ENCODE measurements around the gene DIAPH1. TPM values are rescaled to one million over a fixed set of nuclear protein-coding genes. Genes with fewer than 3 reads are reported as not detected.

DIAPH1 gene
- total RNA-seq, 1 experiment from 2014 or later, result 117 TPM

DNA sequence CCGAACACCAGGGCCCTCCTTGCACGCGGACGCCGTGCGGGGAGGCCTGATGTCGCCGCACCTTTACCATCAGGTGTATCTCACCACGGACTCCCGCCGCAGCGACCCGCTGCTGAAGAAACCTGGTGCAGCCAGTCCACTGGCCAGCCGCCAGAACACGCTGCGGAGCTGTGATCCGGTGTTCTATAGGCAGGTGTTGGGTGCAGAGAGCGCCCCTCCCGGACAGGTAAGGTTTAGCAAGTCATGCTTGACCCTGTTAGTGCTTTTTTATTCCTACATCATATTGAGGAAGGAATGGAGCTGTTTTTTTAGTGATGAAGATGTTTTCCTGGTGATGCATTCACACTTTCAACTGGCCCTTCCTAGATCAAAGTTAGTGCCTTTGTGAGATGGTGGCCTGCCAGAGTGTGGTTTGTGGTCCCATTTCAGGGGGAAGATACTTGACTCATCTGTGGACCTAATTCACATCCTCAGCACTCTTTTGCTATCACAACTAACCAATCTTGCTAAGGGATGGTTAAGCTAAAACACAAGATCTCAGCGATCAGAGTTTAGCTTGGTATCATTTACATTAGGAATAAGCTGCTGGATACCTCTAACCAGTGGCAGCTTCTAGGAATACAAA is 140.4 kb downstream of the DIAPH1 start:
- DNase-seq, result peak; percentile 89
- Histone ChIP-seq H3K23ac (ENCODE audit: insufficient read length, low read depth, low read length) (no peak overlapping the region), H3T11ph (ENCODE audit: low read length) (no peak overlapping the region), H2BK5ac (ENCODE audit: insufficient read length, low read length) (no peak overlapping the region), H3K14ac (ENCODE audit: insufficient read depth, low read length) (no peak overlapping the region), H2BK15ac (ENCODE audit: low read depth, low read length) (no peak overlapping the region), H3K9ac (ENCODE audit: extremely low read depth, insufficient read length, low read length) (no peak overlapping the region), H3K18ac (ENCODE audit: insufficient read length, low read depth, low read length) (no peak overlapping the region), H3K79me1 (ENCODE audit: insufficient read depth, low read depth, low read length, poor library complexity, severe bottlenecking) (no peaks in the 10 kb centered on the region), H3K4me2 (ENCODE audit: insufficient read depth, insufficient read length, low read length) (peak overlapping the region; percentile 31), H4K8ac (replicated peaks; ENCODE audit: insufficient read length, low read depth, low read length) (no peak overlapping the region), H3K4me1 (ENCODE audit: insufficient read depth, low read length) (0 out of 2 replicates have a peak, but pooled peaks cover 2% of the 10 kb centered on the region), H3K27ac (ENCODE audit: insufficient read length, low read depth, low read length) (no peak overlapping the region), H2AK5ac (ENCODE audit: insufficient read length, low read length) (no peak overlapping the region), H2BK120ac (ENCODE audit: low read depth, low read length, poor library complexity, severe bottlenecking) (no peak overlapping the region), H4K5ac (ENCODE audit: insufficient read length, low read depth, low read length) (no peak overlapping the region), H2BK20ac (ENCODE audit: low read depth, low read length, poor library complexity, severe bottlenecking) (no peak overlapping the region), H3K9me3 (ENCODE audit: control insufficient read depth, low read depth, low read length) (peaks cover 5% of the 10 kb centered on the region), H2AFZ (ENCODE audit: low read length) (no peak overlapping the region), H4K91ac (ENCODE audit: insufficient read length, low read depth, low read length) (no peak overlapping the region), H4K20me1 (ENCODE audit: control insufficient read depth, insufficient read depth, insufficient read length) (no peaks in the 10 kb centered on the region), H3K27me3 (ENCODE audit: insufficient read depth, low read length) (peaks cover 15% of the 10 kb centered on the region), H3K56ac (ENCODE audit: insufficient read length, low read depth, low read length) (no peak overlapping the region), H3K4ac (ENCODE audit: low read depth, low read length) (no peak overlapping the region), H2BK12ac (ENCODE audit: insufficient read length, low read depth, low read length) (no peak overlapping the region), H3K79me2 (ENCODE audit: insufficient read depth, low read length) (no peaks in the 10 kb centered on the region), H3K23me2 (ENCODE audit: insufficient read length, low read depth, low read length, poor library complexity, severe bottlenecking) (peaks cover 17% of the 10 kb centered on the region)
- H3K9me3 Mint-ChIP-seq, result peaks cover 0 to 23% of the 10 kb centered on the region in 2 experiments; a peak in 4 of 5 replicates
- TF ChIP-seq, protein P1, sequence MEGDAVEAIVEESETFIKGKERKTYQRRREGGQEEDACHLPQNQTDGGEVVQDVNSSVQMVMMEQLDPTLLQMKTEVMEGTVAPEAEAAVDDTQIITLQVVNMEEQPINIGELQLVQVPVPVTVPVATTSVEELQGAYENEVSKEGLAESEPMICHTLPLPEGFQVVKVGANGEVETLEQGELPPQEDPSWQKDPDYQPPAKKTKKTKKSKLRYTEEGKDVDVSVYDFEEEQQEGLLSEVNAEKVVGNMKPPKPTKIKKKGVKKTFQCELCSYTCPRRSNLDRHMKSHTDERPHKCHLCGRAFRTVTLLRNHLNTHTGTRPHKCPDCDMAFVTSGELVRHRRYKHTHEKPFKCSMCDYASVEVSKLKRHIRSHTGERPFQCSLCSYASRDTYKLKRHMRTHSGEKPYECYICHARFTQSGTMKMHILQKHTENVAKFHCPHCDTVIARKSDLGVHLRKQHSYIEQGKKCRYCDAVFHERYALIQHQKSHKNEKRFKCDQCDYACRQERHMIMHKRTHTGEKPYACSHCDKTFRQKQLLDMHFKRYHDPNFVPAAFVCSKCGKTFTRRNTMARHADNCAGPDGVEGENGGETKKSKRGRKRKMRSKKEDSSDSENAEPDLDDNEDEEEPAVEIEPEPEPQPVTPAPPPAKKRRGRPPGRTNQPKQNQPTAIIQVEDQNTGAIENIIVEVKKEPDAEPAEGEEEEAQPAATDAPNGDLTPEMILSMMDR (conservative IDR thresholded peaks at IDR 0.05), result peak; percentile 84
- peaks cover 33% of the 10 kb centered on the region for H3K27me3 Mint-ChIP-seq (ENCODE audit: low read depth)
- H3K36me3 Mint-ChIP-seq (ENCODE audit: insufficient read depth in 1 of 3, low read depth in 3 of 3), result peaks cover 0 to 21% (median 8%) of the 10 kb centered on the region in 3 experiments; a peak in 4 of 7 replicates
- no CpG with 5 or more reads among the region's 20 CpGs for WGBS (ENCODE audit: extremely low coverage, insufficient read length, low lambda C conversion rate)
- peak overlapping the region in 1 of 2 experiments; percentile 19; a peak in 2 of 5 replicates for H3K4me3 Mint-ChIP-seq
- no peak overlapping the region for H3K27ac Mint-ChIP-seq
- H3K4me1 Mint-ChIP-seq, result peaks cover 32 to 39% of the 10 kb centered on the region in 2 experiments

Measured in H9 (cell line).